GM19395 (cell line): Measurements from ENCODE around the gene FCRL1.

Experiments
- ATAC-seq: cut with Tn5 transposase; IDR thresholded peaks from one replicate; pipeline ENCODE4 v1.9.1; 2021; ENCODE audit warnings: mild to moderate bottlenecking, moderate library complexity; ENCODE audit not compliant: unreplicated experiment

FCRL1 gene

DNA sequence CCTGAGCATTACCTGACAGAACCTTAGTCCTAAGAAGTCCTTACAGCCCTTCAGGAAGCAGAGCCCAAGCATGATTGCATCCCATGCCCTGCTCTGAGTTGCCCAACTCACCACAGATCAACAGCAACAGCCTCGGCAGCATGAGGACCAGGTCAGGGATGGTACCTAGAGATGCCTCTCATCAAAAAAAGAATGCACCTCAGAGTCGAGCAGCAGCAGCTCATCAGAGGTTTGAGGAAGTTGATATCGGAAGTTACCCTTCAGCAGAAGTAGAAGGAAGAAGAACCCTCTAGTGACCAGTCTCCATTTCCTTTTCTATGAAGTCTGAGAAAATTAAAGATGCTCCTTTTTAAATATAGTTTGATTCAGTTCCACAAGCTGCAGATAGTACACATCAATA, at the start of gene FCRL1:
Gene FCRL1 (minus strand): TSS at position 225 of the 400 bp plus-strand sequence. CDS start 83 bp downstream, at position 142.
- no peak for ATAC-seq

DNA sequence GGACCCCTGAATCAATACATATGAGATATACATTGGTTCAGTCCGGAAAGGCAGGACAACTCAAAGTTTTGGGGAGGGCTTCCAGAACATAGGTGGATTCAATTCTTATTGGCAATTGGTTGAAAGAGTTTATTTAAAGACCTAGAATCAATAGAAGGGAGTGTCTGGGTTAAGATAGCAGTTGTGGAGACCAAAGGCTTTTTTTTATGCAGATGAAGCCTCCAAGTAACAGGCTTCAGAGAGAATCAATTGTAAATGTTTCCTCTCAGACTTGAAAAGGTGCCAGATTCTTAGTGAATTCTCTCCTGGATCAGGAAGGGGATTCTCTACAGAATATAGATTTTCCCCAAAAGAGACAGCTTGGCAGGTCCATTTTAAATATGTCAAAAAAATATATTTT, 48.7 kb upstream of the FCRL1 start:
- no peak for ATAC-seq

GRCh38 chr1:157862114-157863070, 42.5 kb upstream of the FCRL1 start:
- no peak for ATAC-seq

GRCh38 chr1:157856538-157856937, 36.6 kb upstream of the FCRL1 start:
- ATAC-seq = peak; percentile 89

GRCh38 chr1:157852476-157852875, 32.6 kb upstream of the FCRL1 start:
- ATAC-seq = no peak

DNA sequence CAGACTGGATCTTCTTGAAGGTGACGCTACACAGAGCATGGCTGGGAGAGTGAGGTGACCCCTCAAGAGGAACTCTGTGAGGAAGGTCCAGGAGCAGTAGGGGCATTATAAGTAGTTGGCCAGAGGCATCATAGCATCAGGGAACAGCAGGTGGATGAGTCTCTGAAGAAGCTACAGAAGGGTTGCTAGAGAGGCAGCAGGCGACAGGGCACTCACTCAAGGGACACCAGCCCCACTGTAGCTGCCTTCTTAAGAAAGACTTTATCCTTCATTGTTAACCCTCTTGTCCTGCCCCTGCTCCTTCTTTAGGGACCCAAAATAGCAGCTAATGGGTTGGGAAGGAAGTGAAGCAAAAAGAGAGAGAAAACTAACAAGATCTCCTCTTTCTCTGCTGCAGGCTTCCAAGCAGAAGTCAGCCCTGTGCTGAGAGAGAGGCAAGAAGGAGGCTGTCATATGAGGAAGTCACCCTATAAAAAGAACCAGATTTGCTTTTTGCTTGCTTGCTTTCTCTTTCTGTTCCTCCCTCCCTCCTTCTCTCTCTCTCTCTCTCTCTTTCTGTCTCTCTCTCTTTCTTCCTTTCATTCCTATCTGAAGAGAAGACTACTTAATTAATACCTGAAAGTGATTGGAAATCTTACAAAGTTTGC, 29.4 kb upstream of the FCRL1 start:
- ATAC-seq = peak; percentile 90

DNA sequence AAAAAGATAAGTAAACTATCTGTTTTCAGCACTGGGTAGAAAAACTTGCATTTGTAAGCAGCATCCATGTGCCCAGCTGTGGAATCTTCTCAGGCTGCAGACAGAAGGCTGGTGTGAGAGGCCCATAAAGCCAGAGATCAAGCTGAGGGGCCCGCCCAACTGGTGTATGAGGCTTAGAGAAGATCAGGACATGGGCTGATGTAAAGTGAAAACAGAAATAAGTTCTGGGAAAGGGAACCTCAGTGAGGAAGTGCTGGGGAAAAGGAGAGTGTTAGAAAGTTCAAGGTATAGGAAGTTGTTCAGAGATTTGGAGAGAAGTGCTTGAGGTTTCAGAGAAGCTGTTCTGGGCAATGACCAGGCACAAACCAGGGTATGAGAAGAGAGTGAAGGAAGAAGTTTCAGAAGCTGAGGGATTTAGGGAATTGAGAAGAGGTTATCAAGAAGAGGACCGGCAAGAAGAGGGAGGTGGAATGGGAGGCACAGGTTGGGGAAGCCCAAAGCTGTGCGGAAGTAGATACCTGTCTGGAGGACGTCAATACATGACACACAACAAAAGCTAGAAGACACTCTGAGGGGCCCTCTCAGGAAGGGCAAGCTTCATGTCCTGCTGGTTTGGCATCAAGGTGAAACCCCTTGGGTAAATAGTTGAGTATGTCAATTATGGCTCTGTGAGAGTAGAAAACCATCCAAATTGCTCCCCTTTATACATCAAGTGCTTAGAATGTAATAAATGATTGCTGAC, 24.3 kb upstream of the FCRL1 start:
- ATAC-seq = no peak

DNA sequence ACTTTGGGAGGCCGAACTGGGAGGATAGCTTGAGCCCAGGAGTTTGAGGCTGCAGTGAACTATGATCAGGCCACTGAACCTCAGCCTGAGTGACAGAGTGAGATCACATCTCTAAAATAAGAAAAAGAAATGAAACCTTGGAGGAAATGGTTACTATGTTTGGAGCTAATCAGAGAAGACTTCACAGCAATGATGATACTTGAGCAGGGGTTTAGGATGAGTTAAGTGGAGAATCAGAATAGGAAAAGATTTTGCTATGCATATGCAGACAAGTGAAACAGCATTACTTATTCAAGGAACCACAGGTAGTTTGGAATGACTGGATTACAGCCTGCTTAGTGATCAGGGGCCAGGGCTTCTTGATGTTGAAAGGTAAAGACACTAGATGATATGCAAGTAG, 23.0 kb upstream of the FCRL1 start:
- no peak for ATAC-seq

GRCh38 chr1:157841708-157842107, 21.8 kb upstream of the FCRL1 start, which contains the start of gene CD5L:
Gene CD5L (minus strand): TSS chr1:157841808. CDS start chr1:157841701, 107 bp downstream.
- ATAC-seq = no peak

DNA sequence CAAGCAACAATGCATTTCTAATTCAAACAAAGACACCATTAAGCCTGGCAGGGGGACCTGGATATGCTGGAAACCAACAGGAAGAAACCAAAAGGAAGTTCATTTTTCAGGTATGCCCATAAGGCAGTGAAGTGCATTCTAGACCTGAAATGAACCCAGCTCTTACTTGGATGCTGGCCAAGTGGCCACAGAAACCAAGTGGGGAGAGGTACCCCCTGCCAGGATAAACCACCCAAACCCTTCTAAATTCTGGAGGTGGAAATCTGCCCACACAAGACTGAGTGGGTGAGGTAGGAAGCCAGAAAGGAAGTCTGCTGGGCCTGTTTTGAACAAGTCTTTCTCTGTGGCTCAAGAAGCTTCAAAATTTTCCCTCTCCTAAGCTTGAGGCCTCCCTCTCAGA, 19.0 kb upstream of the FCRL1 start:
- no peak for ATAC-seq

DNA sequence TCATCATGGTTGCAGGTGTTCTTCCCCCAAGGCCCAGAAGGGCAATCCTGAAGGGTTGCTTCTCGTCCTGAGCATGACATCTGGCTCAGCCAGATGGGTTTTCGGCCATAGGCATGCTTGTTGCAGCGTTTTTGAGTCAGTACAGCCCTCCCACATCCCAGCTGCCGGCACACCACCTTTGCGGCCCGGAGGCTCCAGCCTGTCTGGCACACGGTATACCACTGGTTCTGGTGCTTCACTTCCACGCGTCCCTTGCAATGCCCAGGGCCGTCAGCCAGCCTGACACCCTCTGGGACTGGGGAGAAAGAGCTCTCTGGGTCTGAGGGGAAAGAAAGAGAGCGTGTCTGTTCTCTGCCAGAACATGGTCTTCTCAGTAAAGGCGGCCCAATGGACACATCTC, 14.5 kb upstream of the FCRL1 start:
- no peak for ATAC-seq

- no peak for ATAC-seq
Measured at GRCh38 chr1:157833145-157833544, 13.2 kb upstream of the FCRL1 start.

DNA sequence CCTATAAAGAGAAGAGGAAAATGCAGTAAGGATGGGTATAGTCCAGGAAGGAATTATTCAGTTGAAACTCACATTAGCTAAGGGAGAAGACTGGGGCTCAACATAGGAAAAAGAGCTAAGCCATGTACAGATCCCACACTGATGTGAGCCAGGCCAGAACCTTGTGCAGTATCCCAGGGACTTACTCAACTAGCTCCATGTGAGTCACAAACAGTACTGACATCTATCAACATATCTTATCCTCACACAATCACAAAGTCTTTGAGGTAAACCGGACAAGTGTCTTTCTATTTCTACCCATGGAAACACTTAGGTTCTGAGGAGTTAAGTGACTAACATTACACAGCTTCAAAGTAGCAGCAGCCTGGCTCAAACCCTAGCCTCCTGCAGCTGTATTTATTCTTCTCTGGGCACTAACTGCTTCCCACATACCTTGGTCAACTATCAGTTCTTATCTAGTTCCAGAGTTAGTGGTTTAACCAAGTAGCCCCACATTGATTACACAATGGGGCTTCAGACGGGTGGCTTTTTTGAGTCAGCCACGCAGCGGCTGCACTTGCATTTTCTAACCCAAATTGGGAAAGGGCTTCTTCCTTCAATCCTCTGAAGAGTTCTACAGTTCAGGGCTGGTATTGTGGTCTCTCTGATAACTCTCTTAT, 12.2 kb upstream of the FCRL1 start:
- ATAC-seq = no peak

GRCh38 chr1:157830887-157831286, 11.0 kb upstream of the FCRL1 start:
- ATAC-seq = no peak

DNA sequence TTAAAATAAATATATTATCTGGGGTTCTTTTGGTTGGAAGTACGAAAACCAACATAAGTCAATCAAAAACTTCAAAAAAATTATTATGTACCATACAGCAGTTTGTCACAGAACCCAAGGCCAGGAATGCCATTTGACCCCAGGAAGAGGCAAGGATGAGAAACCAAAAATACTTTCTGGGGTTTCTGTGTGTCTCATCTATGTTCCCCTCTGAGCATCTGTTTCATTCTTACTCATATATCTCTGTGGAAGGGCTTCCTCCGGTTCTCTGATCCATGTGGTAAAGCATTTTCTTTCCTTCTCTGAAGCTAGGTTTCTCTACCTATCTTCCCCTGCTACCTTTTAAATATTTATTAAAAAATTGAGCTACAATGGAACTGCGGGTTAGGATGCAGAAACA, 9.8 kb upstream of the FCRL1 start:
- ATAC-seq = peak; percentile 45

DNA sequence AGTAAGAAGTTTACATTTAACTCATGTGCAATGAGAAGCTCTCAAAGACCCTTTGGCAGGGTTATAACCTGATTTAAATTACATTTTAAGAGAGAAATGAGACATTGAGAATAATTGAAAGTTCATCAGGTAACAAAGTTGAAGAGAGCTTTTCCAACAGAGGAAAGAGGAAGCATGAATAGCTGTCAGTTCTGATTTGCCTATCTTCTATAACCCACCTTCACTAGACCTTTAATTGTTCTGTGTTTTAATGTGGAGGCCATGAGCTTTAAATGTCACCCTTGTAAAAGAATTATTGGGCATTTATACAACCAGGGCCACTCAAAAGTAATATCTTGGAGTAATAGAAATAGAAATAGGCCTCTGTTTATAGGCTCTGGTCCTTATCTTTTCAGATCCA, 9.3 kb upstream of the FCRL1 start:
- no peak for ATAC-seq

GRCh38 chr1:157820299-157820698, 379 bp upstream of the FCRL1 start:
- no peak for ATAC-seq

DNA sequence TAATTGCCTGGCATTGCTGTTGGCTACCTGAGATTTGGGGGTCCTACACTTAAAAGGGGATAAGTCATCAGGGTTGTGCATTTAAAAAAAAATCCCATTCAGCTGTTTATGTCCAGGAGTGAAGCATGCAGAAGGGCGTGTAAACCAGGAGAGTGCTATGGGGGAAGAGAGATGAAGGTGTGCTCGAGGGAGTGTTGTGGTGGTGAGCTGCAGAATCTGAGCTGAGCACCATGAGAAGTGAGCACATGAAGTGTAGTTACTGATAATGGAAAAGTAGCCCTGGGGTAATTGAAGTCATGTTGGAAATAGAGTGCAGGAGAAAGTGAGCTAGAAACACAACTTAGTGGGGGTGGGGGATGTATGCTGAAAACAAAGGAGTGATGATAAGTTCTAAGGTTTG, 705 bp downstream of the FCRL1 start:
- no peak for ATAC-seq

- no peak for ATAC-seq
Measured at GRCh38 chr1:157813269-157813668, 6.7 kb downstream of the FCRL1 start.

DNA sequence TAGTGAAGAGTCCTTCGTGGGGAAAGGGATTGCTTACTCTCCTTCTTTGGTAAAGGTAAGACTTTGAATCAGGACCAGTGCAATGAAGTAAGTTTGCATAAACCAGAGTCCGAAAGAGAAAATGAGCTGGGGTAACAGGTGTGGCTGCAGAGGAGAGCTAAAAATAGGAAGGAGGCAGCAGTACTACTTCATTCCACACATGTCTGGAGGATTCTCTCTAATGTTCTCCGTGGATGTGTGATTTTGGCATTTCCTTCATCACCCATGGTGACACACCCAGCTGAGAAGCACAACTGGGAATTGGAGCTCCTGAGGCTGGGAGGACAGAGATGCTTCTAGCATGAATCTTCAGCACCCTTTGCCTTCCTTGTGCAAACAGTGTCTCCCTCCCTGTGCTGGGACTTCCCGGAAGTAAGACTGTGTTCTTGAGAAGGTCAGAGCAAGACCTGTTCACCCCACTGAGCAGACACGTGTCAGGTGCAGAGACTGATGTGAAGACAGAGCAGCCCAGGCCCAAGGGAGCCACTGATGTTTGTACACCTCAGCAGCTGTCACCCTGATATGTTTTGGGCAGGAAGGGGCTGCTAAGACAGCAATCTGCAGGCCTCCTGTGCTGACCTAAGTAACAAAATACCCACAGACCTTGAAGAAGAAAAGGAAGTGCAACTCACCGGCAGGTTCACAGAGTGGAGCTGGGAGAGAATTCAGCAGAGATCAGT, 13.3 kb downstream of the FCRL1 start:
- peak; percentile 94 for ATAC-seq
